ENCODE data around the gene TRPM5.
A peak's percentile ranks its signal among the peaks of the same experiment; 100 is the strongest.

TRPM5 gene

DNA sequence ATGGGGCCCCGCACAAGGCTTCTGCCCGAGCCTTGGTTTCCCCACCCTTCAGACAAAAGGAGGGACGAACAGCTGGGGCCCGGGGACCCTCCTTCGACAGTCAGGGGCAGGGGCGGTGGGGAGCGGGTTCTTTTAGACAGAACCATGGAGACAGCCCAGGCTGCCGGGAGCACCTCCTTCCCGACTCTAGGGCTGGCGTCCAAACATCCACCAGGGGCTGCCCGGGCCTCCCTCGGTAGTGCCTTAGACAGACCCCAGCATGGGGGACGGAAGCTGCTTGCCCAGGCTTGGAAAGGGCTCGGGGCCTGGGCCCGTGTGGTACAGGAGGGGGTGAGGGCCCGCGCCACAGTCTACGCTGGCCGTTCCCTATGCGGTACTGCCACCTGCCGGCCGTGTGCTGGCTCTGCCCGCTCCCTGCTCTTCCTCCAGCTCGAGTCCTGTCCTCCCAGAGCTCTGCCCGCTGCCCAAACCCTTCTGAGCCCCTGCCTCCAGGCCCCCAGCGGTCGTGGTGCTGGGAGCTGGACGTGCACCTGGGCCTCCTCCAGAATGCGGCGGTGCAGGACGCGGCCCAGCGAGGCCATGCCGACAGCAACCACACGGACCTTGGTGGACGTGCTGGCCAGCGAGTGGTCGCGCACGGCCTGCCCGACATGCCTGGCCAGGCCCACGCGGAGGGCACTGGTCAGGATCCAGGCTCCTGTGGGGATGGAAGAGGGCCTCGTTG lies 23.6 kb downstream of the TRPM5 start:
- peak; percentile 49 to 53 for DNase-seq (ENCODE audit: low read depth in 2 of 2)

DNA sequence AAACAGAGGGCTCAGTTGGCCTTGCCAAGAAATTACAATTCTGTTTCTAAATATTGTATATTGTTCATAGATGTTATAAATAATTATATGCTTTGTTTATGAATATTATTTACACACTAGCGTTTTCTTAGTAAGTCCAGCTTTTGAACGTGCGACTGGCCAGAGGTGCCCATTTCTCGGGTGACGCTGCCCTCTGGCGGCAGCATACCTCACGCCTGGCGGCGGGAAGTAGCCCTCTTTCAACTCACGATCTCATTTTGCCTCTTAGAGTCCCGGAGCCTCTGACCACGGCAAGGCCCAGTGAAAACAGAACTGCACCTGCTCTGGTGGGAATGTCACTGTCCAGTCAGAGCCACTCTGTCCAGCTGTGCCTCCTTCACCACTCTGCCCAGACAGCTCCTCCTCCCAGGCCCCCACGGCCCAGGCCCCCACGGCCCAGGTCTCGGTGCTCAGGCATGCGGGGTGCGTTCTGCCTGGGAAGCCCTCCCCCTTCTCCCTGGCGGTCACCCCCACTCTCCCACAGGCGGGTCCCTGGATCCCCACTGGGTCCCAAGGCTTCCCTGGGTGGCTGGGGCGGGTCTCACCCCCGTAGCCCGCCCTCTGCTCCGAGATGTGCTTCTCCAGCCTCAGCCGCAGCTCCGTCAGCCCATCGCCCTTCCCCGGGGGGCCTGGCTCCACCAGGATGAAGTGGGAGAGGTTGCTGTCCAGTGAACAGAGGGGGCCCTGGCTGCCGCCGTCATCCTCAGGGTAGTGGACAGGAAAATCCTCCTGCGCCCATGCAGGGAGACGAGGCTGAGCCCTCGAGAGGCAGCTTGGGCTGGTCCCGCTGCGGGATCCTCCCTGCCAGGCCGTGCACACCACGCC lies 24.4 kb downstream of the TRPM5 start:
- peak; percentile 31 to 38 for DNase-seq (ENCODE audit: low read depth in 2 of 2)

DNA sequence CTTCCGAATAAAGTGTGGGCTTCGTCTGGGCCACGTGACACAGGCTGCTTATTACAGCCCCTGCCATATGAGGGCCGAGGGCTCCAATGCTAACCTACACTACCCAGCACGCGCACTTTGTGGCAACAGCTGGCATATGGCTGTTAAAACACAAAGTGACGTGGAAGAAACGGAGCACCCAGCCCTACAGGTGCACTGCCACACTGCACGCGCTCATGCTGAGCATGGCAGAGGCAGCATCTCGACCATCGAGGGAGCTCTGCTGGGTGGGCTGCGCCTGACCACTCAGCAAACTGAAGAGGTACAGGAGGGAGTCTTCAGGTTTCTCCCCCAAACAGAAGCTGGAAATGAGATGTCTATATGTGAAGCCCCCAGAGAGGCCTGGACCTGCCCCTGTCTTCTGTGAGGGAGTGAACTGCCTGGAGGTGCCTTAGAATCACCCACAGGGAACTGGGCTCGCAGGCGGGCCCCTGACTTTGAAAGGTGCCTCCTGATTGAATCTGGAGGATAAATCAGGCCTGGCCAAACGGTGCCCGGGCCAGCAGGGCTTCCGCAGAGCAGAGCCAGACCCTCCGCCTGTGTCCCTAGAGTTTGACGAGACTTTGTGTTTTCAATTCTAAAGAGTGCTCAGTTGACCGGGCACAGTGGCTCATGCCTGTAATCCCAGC lies 25.5 kb downstream of the TRPM5 start:
- no peak for DNase-seq (ENCODE audit: low read depth in 2 of 2)

DNA sequence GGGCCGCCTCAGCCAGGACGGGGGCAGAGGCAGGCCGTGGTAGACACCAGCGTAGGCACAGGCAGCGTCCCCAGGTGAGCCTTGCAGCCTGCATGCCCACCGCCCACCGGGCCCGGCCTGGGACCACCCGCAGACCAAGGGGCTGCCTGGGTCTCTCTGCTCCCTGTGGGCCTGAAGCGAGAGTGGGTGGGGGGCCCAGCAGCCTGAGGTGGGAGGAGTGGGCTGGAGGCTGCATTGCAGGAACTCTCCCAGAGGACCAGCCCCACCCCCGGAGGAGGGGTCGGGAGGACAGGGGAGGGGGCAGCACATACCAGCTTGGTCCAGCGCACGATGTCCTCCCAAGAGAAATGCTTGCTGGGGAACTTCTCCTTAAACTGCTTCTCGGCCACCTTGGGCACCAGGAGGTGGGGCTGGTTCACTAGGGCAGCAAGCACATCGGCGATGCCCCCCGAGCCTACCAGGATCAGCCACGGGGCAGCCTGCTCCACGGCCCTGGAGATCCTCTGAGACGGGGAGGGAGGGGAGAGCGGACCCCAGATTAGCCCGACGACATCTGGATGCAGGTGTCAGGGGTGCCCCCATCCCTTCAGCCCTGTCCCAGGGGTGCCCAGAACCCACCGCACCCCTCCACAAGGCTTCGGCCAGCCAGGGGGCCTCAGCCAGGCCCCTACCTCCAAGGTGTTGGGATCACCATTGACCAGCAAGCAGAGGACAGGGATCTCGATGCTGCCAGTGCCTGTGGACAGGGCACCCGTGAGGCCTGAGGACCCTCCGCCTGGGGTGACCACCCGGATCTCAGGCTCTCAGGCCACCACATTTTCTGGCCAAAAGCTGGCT lies 26.2 kb downstream of the TRPM5 start:
- DNase-seq (ENCODE audit: low read depth in 2 of 2) = no peak

DNA sequence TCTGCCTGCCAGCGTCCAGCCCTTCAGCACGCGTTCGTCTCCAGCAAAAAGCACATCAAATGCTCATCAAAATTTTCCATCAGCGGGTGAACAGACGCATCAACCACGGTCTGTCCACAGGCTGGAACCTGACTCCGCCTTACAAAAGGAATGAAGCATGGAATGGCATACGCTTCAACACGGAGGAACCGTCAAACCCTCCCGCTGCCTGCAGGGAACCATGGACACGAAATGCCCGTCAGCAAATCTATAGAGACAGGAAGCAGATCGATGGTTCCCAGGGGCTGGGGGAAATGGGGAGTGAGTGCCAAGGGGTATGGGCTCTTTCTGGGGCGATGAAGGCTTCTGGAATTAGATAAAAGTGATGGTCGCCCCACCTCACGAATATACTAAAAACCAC lies 27.5 kb downstream of the TRPM5 start:
- no peak for DNase-seq (ENCODE audit: low read depth in 2 of 2)

DNA sequence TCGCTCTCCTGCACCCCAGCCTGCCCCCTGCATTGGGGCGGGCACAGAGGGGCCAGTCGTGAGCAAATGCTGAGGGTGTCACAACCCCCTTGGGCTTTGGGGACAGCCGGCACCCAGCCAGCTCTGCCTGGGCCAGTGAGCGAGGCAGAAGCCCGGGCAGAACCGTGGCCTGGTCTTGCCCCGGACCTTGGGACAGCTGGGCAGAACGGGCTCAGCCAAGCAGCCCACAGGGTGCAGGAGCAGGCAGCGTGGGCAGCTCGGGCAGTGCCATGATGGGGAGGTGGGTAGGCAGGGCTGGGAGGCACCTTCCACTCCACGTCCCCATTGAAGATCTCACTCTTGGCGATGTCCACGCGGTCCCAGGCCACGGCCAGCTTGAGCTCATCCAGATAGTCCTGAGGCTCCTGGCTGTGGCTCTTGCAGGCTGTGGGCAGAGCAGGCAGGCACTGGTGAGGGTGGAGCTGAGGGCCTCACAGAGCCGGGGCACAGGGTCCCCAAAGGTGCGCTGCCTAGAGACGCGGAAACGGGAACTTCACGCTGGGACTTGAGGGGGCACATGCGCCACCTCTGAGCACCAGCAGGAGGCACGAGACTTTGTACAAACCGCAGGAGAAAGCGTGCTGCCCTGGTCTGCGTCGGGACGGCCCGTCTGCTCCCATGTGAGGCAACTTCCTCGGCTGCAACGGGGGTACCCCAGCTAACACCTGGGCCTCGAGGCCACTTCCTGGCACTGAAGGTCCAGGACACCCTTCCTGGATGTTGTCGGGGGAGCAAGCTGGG lies 28.5 kb downstream of the TRPM5 start:
- DNase-seq (ENCODE audit: low read depth in 2 of 2) = no peak

DNA sequence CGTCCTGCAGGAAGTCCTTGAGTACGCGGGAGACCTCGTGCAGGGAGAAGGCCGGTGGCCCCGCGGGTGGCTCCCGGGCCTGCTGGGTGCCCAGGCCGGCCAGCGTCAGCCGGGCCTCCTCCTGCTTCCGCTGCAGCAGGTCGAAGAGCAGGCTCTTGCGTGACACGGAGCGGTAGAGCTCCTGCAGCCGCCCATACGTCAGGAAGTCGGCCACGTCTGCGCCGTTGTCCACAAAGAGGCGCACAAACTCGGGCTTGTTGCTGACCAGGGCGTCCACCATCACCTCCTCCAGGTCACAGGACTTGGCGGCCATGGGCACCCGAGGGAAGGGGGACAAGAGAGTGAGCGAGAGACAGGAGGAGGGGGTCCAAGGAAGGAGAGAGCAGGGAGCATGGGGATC lies 29.1 kb downstream of the TRPM5 start:
- DNase-seq (ENCODE audit: low read depth in 2 of 2) = no peak

DNA sequence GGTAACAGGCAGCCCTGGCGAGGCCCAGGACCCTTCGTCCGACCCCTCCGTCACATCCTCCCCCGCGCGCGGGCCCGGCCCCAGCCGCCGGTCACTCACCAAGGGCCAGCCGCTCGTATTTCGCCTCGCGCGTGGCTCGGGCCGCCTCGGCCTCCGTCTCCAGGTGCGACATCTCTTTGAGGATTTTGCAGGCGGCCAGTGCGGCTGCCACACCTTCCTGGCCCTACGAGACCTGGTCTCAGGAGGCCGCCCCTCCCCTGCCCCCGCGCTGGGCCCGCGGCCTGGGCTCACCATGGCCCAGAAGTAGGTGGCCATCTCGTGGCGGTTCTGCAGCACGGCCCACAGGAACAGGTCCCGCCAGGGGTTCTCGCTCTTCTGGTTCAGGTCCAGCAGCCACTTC lies 29.7 kb downstream of the TRPM5 start:
- no peak for DNase-seq (ENCODE audit: low read depth in 2 of 2)

DNA sequence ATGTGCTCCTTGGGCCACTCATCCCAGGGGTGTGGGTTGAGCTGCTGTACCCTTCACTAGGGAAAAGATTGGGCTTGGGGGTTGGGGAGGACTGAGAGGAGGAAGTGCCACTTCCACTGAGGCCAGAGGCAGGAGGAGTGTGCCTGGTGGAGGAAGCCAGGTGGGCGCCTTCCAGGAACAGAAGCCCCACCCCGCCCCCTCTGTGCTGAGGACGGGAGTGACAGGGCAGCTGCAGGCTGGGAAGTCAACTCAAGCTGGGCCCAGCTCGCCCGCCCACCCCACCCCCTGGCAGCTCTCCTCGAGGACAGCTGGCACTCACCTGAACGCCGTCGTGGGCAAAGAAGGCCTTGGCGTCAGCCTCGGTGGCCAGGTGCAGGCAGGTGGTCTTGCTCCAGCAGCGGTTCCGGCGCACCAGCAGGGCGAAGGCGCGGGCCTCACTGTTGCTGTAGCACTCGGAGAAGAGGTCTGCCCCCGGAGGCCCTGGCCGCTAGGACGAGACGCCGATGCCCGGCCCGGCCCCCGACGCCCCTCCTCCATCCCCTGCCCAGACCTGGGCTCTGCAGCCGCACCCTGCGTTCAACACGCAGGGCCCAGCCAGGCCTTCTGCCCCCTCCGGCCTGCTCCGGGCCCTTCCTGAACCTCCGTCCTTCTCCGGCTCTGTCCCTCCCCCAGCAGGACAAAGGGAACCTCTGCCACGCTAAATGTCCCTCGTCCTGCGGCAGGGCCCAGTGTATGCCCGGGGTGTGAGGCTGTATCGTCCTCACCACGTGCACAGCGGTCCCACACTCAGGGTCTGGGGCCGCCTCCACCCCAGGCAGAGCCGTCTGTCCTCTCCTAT lies 30.4 kb downstream of the TRPM5 start:
- no peak for DNase-seq (ENCODE audit: low read depth in 2 of 2)

DNA sequence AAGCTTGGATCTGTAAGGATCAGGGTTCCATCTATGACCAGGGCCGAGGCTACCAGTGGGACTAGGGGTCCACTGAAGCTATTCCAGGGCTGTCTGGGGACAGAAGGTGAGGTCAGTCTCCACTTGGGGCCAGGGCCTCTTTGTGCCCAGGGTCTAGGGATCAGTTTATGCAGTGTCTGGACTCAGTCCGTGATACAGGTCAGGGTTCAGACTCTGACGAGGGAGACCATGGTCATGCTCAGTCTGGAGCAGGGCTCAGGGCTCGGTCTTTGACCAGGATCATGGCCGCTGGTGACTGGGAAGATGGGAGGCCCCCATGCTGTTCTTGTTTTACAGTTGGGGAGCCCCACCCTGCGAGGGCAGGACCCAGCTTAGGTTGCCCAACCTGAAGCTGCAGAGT lies 32.0 kb downstream of the TRPM5 start:
- no peak for DNase-seq (ENCODE audit: low read depth in 2 of 2)

DNA sequence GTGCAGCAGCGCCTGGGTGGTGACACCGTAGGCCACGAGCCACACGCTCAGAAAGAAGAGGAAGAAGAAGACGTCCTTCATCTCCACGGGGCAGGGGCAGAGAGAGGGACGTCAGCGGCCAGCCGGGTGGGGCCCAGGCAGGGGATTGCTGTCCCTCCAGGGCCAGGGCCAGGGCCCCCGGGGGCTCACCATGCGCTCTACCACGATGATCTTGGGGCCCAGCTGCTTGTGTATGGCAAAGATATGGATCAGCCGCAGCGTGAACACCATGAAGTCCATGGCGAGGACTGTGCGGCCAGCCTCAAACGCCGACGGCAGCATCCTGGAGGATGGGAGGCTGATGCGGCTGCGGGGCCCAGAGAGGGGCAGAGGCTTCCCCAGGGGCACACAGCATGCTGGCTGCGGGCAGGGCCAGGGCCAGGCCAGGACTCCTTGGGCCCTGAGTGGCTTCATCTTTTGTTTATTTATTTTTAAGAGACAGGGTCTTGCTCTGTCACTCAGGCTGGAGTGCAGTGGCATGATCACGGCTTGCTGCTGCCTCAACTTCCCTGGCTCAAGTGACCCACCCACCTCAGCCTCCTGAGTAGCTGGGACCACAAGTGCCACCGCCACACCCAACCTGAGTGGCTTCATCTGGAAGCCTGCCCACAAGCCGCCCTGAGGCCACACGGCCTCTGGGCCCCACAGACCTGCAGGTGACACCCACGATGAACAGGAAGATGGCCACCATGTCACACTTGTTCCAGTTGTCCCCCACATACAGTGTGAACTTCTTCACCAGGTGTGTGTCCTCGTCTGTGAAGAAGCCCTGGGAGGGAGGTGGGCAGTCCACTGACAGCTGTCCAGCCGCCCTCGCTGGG lies 32.6 kb downstream of the TRPM5 start:
- DNase-seq (ENCODE audit: low read depth in 2 of 2) = no peak

DNA sequence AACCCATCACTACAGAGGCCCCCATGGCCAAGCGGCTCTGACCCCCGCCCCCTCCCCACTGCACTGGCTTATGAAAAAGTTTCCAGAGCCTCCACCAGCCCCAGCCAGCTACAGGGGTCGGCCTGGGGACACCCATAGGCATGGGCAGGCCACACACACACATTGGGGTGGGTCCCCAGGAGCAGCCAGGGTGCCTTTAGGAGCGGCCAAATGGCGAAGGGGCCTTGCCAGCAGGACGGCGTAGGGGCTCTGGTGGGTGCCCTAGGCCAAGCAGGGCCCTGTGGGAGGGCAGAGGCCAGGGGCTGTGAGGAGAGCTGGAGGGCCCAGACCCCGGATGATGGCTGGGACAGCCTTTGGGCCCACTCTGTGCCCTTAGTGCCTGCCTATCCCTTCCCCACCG lies 33.7 kb downstream of the TRPM5 start:
- DNase-seq (ENCODE audit: low read depth in 2 of 2) = no peak

DNA sequence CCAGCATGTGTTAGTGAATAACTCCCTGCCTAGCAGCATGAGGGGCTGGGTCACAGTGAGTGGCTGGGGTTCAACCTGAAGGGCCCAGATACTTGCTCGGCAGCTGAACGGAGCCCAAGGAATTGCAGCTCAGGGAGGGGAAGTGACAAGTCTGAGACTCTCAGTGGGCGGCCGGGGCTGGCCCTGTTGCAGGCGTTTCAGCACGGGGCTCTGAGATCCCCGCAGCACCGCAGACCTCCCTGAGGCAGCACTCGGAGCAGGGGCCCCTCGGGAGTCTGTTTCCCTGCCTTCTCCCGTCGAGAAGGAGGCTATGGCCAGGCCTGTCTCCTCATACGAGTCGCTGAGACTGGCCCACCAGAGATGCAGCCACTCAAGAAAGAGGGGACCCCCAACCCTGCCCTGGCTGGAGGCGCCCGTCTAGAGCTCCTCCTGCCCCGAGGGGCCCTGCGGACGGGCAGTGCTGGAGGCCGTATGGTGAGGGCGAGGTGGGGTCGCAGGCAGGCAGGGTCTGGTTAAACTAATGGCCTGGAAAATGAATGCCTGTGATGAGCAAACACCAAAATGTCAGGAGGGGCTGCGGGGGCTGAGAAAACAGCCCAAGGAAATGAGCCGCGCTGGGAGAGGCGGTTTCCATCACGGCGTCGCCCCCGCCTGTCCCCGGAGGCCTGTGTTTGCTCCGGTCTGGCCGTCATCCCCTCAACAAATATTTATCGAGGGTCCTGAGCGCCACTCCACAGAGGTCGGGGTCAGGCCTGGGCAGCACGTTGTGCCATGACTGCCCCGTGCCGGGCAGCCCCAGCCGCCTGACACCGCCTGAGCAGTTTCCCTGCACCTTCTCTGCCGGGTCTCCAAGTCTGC lies 34.5 kb downstream of the TRPM5 start:
- DNase-seq (ENCODE audit: low read depth in 2 of 2) = no peak

DNA sequence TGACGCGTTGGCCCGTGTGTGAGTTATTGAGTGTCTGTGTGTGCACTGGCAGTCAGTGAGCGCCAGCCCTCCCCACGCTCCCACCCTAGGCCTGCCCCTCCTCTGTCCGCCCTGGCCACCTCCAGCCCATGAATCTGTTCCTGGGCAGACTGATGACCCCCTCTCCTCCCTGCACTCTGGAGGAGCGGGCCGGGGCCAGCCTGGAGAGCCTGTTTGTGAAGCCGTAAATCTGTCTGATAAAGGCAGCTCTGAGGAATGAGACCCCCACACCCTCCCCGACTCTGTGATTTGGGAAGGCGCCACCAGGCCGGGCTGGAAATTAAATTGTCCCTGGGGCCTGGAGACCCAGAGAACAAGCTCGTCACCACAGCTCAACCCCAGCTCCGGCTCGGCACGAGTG lies 35.2 kb downstream of the TRPM5 start:
- no peak for DNase-seq (ENCODE audit: low read depth in 2 of 2)

DNA sequence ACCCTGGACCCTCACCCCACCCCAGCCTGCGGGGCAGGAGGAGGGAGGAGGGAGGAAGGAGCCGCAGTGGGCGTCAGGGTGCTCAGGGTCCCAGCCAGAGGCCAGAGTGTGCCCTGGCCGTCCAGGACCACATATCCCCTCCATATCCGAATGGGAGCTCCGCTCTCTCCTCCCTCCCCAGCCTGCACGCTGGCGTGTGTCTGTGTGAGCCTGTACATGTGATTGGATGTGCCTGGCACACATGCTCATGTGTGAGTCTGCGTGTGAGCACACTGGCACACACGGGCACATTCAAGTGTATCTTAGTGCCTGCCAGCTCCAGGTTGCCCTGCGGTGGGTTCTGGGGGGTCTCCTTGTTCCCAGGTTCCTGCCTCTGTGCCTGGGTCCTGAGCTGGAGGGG lies 35.6 kb downstream of the TRPM5 start:
- no peak for DNase-seq (ENCODE audit: low read depth in 2 of 2)

DNA sequence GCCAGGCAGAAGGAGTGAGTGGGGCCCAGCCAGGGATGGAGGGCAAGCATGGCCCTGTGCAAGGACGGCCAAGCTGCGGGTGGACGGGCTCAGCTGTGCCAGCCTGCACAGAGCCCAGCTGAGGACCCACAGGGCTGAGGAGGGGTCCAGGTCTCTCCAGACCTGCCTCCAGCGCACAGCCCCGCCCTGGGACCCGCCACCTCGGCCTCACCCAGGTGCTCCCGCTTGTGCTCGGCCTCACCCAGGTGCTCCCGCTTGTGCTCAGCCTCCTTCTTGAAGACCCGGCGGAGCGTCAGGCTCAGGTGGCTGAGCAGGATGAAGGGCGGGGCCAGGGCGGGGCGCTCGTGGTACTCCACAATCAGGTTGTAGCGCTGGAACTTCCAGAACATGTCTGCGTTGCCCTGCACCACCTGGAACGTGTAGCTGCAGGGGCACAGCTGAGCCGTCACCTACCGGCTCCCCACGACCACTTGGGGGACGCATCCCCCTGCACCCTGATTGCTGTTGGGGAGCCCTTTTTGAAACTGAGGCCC lies 37.4 kb downstream of the TRPM5 start:
- no peak for DNase-seq (ENCODE audit: low read depth in 2 of 2)

DNA sequence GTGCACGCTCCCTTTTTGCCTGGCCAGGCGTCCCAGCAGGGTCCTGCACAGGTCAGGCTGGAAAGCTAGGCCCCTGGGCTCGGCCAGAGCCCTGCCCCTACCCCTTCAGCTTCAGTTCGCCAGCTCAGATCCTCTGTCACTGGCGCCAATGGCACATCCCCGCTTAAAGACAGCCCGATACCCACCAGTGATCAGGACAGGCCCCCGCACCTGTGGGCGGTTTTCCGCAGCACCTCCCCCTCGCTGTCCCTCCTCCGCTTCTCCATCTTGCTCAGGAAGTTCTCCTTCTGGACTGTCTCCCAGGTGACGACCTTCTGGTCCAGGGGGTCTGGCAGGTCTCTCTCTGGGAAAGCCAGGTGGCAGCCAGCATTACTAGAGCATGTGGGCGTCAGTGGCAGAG lies 37.9 kb downstream of the TRPM5 start:
- DNase-seq (ENCODE audit: low read depth in 2 of 2) = no peak

DNA sequence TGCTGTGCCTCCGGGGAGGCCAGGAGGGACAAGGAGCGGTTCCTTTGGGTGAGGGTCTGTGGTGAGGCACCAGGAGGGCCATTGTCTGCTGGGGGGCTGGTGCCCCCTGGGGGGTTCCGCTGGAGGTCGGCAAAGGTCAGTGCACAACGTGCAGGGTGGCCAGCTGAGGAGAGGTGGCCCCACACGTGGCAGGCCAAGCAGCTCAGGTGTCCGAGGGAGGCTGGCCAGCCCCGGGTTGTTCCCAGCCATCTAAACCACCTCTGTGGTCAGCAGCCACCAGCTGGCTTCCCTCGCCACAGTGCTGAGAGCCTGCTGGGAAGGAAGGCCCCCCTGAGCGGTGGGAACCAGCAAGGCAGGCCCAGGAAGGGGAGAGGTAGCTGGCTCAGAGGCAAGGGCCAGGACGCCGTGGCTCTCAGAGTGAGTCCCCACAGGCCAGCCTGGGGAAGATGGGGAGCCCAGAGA lies 39.5 kb downstream of the TRPM5 start:
- DNase-seq (ENCODE audit: low read depth in 2 of 2) = no peak

Data from stimulated activated CD8-positive, alpha-beta memory T cell treated with anti-CD3 and anti-CD28 coated beads, Interleukin-7, amount 100 ng/mL, for 1 hour (primary cell).